IPS-18c (cell line): ENCODE measurements around the gene MAL.

Source experiments
- H3K4me3 ChIP-seq: 2 replicates; pipeline ENCODE4 v1.7.0; 2013; ENCODE audit warnings: low read depth, mild to moderate bottlenecking, low read length, moderate library complexity; ENCODE audit not compliant: insufficient read depth
- H3K9me3 ChIP-seq: one replicate; pipeline ENCODE4 v1.6.1; 2013; ENCODE audit warnings: mild to moderate bottlenecking, low read length, moderate library complexity; ENCODE audit not compliant: control insufficient read depth, insufficient read depth

The MAL gene

DNA sequence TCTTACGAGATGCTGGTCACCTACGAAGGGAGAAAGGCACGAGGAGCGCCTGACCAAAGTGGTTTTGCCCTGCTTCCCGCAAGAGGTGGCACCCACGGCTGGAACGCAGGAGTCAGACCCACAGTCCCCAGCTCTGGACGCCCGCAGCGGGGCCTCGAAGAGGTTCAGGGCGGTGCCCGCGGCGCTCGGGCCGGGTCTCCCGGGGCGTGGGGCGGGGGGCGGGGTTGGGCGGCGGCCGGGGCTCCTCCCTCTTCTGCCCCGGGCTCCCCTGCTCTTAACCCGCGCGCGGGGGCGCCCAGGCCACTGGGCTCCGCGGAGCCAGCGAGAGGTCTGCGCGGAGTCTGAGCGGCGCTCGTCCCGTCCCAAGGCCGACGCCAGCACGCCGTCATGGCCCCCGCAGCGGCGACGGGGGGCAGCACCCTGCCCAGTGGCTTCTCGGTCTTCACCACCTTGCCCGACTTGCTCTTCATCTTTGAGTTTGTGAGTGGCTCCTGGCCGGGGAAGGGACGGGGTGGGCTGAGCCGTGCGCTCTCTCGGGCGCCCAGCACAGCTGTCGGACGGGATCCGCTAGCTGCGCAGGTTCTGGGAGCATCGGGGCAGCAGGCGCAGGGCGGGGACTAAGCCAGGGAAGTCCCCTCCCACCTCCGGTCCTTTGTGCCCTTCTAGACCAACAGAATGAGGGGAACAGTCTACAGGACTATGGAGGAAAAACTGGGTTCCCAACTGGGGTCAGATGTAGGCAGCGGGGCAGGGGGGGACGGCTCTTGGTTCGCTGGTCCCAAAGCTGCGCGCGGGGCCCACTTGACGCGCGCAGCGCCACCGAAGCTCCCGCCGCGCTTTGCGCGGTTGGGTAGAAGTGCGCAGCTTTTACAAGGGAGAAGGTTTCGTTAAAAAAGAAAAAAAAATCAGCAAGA, at the start of gene MAL:
Gene MAL, plus strand, starts transcription at position 303 of the 914 bp plus-strand sequence. Its CDS starts 85 bp downstream, at position 388.
- peak within 1 kb of the TSS; percentile 51 for H3K4me3 ChIP-seq

DNA sequence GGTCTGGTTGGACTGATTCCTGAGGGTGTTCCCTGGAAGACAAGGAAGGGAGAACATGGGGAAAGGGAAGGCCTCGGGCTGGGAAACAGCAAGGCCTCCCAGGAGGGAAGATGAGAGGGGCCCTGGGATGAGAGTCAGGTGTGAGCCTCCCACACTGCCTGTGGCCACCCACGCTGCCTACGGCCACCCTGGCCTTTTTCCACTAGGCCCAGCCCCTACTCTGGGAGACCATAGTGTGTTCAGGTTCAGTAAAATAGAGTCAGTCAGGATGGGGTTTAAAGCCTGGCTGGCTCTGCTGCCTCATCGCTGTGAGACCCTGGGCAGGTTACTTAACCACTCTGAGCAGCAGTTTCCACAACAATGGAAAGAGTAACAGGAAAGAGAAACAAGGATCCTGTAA, 47.7 kb upstream of the MAL start:
- Histone ChIP-seq H3K9me3 (no peaks in the 10 kb centered on the region), H3K4me3 (no peak overlapping the region)

More for the DNA sequence above, at the start of gene MAL:
- H3K9me3 ChIP-seq, result no peaks in the 10 kb centered on the region

DNA sequence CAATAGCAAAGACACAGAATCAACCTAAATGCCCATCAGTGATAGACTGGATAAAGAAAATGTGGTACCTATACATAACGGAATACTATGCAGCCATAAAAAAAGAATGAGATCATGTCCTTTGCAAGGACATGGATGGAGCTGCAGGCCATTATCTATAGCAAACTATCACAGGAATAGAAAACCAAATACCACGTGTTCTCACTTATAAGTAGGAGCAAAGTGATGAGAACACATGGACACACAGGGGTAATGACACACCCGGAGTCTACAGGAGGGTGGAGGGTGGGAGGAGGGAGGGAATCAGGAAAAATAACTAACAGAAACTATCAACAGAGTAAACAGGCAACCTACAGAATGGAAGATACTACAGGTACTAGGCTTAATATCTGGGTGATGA, 46.6 kb upstream of the MAL start:
- H3K9me3 ChIP-seq, result no peaks in the 10 kb centered on the region

DNA sequence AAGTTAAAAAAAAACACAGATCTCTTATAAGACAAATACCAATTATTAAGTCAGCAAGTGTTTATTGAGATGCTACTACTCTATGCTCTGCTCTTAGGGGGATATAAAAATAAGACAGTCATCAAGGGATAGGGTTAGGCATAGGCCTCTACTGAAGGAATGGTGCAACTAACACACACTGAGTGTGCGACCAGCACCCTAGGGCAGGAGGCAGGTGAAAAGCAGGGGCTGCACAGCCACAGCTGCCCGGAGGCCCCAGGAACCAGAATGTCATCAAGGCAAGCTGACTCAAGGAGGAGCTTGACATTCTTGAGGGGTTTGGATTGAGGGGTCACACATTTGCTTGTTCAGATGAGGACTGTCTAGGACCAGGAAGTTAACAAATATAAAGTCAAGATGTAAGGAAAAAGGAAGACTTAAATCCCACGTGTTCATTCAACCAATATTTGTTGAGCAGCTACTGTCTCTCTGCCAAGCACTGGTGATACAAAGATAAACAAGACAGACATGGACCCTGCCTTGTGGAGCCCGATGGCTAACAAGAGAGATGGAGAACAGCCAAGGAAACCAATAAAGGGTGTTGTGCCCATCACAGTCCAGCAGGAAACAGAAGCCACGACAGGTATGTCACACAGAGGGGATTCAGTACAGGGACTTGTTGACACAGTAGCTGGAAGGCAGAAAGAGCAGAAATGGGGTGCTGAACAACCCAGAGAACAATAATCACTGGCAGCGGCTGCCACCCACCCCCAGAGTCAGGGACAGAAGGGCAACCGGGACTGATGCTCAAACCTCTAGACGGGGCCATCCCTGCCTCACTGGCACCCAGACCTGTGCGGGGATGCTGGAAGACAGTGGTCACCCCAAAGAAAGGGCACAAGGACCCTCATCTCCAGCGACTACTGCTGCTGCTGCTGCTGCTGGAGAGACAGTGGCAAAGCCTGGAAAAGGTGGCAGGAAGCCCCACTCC, 45.8 kb upstream of the MAL start:
- Histone ChIP-seq H3K4me3 (no peak overlapping the region), H3K9me3 (no peaks in the 10 kb centered on the region)

More for the DNA sequence above, 46.6 kb upstream of the MAL start:
- H3K4me3 ChIP-seq, result no peak overlapping the region

DNA sequence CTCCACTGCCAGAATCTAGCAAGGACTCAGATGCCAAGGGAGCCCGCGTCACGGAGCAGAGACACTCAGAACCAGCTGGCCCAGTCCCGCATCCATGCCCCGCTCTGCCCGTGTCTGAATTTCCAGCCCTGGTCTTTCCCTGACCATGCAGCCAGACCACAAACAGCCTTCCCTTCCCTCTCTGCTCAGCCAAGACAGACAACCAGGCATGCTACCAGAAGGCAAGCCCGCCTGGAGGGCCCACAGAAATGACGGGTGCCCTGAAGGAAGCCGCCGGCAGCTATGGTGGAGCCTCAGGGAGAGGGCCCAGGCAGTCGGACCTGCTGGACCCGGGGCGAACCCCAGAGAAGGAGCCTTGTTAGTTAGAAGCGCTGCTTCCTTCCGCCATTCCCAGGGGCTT, 45.1 kb upstream of the MAL start:
- Histone ChIP-seq H3K4me3 (no peak overlapping the region), H3K9me3 (no peaks in the 10 kb centered on the region)

DNA sequence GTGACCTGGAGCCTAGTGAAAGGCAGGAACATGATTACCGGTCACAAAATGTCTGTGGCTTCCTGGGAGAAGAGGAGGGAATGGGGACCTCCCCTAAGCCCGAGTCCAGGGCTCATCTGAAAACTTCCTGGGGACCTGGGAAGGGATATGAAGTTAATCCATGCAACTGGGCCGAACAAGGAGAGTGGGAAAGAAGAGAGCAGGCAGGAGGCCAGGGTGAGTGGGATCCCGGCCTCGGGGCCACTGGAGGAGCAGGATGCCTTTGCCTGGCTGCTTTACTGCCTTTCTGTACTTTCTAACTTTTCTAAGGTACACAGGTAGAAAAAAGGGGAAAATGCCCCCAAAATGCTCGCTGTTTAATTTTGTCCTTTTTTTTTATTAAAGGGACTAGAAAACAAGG, 43.4 kb upstream of the MAL start:
- Histone ChIP-seq H3K4me3 (no peak overlapping the region), H3K9me3 (no peaks in the 10 kb centered on the region)

DNA sequence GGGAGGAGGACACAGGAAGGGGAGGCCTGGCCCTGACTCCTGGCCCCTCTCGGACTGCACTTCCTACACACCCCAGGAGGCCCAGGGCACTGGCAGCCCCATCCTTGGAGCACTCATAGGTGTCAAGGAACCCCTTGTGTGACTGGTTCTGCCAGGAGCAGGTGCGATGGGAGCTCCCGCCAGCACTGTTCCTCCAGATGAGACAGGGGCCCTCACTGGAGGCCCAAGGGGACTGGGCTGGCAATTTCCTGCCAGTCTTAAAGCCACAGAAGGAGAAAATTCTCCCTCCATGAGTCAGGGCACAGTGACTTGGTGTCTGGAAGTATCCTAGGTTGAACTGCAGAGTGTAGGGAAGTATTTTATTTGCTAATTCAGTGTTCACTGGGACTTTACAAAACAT, 42.8 kb upstream of the MAL start:
- Histone ChIP-seq H3K9me3 (no peaks in the 10 kb centered on the region), H3K4me3 (no peak overlapping the region)

DNA sequence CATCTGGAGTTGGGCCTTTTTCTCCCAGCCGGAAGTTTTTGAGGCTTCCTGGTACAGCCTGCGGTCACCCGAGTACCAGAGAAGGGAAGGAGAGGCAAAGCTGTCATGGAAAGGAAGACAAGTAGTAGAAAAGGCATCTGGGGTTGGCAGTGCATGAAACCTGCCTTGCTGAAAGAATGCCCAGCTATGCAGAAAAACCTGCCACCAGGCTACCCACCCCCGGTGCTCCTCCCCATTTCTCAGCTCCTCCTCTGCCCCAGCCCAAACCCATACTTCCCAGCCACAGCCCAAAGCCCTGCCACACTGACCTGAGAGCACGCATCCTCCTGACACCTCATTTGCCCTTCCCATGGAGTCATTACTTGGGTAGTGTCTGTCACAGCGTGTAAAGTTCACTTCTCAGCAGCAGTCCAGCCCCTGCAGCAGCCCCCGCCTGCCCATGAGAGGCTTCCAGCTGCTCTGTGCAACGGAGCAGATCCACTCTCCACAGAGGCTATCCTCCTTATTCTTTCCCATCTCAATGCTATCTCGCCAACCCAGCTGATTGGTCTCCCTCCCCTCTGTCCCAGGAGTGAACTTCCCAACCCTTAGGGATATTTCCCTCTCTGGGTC, 40.4 kb upstream of the MAL start:
- H3K9me3 ChIP-seq, result no peaks in the 10 kb centered on the region
- H3K4me3 ChIP-seq, result no peak overlapping the region

DNA sequence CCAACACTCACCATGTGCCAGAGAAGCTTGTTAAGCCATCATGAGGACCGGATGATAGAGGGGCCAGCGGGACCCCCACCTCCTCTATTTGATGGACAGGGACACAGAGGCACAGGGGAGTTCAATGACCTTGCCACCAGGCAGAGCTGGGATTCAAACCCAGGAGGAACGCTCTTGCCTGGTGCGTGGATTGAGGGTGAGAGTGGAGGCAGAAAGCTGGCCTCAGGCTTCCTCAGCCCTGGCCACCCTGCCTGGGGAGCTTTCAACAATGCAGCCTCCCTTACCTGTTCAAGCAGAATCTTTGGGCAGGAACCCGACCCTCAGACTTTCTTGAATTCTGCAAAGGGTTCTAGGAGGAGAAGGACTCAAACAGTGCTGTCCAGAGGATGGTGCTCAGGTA, 39.9 kb upstream of the MAL start:
- H3K4me3 ChIP-seq, result no peak overlapping the region
- H3K9me3 ChIP-seq, result no peaks in the 10 kb centered on the region

DNA sequence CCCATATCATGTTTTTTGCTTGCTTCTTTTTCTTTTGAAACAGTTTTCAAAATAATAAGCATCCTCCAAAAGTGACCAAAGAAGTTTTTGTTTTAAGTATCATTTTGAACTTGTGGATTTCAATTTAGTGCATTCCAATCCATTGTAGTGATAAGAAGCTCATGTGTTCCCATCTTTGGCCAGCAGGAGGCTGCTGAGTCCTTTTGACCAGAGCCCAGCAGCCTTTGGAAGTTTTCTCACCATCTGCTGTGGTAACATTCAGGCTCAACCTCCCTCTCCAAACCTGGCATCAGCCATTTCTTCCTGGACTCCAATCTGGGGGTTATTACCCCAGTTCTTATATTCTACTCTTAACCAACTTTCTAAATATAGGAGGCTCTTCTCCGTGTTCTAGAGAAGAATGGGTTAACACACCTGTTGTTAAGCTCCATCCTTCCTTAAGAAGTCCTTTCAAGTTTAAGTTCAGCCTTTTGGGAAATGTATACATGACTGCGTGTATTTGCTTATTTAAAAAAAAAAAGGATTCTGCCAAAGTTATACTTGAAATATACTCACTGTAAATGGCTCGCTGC, 39.0 kb upstream of the MAL start:
- H3K4me3 ChIP-seq, result no peak overlapping the region
- H3K9me3 ChIP-seq, result no peaks in the 10 kb centered on the region

DNA sequence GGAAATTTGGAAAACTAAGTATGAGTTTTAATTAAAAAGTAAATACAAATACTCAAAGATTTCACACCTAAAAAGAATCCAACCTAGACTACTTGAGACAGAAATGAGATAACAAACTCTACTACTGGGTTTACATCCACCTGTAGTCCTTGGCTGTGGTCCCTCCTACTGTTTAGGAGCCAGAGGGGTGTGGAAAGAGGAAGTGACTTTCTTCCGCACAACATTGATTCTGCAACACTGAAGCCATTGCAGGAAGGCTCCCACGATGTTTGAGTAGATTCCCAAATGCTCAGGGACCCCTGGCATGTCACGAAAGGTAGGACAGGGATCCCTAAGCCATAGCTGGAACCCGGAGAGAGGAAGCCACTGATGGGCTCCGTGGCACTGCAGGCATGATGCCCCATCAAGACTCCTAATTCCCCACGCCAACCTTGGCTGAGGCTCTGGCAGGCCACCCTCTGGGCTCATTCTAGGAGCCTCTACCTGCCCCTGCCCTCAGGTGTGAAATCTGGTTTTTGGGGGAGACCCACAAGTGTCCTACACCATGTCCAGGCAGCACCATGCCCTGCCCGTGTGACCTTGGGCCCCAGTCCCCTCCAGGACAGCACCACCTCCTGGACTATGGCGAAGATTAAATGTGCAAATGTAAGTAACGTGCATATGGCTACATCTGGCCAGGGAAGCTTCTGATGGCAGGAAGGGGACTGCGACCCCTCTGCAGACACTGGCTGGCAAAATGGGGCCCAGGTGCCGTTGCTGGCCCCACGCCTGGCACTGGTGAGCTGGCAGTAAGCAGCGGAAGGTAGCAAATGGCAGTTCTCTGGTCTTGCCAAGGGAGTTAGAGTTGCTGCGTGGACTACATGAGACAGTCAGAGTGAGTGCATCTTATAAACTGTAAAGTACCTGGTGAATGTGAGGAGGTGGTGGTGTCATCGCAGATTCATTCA, 38.2 kb upstream of the MAL start:
- H3K9me3 ChIP-seq, result no peaks in the 10 kb centered on the region
- H3K4me3 ChIP-seq, result no peak overlapping the region

DNA sequence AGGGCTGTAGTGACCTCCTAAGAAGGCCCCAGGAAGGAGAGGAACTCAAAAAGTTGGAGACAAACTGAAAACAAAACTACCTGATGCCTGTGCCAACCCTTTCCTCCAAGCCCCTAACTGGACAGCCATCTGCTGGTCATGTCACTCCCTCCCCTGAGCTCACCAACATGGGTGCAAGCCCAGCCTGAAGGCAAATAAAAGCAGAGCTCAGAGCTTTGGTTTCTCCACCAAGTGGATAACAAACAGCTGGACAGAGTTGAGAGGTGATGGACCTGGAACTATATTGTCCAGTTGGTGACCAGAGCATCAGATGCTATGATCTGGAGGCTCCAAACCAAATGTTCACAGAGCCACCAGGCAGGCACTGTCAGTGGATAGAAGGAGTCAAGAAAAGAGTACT, 34.6 kb upstream of the MAL start:
- no peak overlapping the region for H3K4me3 ChIP-seq
- H3K9me3 ChIP-seq, result no peaks in the 10 kb centered on the region

DNA sequence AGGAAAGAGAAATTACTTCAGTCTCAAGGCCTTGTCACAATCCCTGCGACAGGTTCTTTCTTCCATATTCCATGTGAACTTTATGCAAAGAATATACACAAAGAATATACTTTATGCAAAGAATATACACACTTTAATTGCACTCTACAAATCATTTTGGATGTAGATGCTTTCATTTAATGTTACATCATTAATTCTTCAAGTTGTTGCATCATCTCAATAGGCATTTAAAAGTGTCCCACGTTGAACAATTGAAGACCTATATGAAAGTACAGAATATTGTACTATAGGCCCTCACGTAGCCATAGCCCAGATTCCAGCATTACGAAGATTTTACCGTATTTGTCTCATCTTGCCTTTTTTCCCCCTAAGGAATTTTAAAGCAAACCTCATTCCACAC, 33.1 kb upstream of the MAL start:
- Histone ChIP-seq H3K9me3 (no peaks in the 10 kb centered on the region), H3K4me3 (no peak overlapping the region)

DNA sequence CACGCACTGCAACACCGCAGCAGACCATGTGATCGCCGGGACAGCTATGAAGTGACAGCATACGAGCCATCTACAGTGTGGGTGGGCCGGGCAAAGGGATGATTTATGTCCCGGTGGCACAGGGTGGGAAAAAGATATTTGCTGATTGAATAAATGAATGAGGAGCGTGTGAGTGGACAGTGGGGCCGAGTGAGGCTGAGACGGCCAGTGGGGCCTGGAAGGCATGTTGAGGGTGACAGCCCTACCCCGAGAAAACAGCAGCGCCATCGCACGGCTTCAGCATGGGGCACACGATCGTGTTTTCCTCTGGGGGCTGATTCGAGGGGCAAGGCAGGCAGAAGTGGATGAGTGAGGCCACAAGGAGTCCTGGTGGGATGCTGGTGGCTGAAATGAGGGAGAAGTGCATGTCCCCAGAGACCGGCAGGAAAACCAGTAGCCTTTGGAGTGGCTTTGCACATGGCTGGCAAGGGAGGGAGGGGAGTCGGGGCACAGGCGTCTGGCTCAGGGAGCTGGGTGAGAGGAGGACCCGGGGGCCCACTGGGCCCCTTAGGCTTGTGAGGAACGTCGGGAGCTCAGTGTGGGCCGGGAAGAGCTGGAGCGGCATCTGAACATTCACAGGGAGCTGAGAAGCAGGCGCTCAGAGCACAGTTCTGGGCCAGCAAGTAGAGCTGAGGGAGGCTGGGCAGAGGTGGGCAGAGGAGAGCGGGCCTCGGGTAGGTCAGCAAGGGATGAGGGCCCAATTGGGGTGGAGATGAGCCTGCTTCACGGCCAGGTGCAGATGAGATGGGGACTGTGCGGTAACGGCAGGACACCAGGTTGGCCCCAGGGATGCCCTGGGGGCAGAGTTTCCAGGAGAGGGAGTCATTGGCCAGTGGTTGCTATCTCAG, 32.1 kb upstream of the MAL start:
- H3K4me3 ChIP-seq, result no peak overlapping the region
- no peaks in the 10 kb centered on the region for H3K9me3 ChIP-seq

DNA sequence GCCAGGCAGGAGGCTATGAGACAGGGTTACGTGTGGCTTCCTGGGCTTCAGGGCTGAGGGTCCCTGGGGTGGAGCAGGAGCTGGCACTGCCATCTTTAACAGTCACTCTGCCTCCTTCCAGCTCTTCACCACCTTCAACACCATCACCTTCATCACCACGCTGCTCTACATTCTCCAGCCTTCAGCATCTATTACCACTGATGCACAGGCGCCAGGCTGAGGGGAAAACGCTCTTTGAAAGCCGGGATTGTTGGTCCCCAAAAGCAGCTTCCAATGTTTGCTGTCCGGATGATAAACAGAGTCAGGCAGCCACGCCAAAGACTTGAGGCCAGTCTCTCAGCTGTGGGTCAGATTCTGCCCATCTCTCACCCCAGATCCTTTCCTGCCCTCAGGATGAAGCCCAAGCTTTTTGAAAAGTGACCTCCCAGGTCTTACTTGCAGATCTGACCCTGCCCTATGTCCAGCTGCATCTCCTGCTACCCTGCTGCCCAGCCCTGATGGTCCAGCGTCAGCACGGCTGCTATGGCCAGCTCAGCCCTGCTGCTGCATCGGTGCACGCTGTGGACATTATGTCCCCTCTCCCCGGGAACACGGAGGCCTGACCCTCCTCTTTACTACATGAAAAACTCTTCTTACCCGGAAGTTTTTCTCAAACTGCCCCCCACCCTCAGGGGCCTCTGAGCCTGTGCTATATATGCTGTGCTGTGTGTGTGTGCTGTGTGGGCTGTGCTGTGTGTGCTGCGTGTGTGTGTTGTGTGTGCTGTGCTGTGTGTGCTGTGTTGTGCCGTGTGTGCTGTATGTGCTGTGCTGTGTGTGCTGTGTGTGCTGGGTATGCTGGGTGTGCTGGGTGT, 31.2 kb upstream of the MAL start:
- Histone ChIP-seq H3K4me3 (no peak overlapping the region), H3K9me3 (no peaks in the 10 kb centered on the region)
